CD14-positive monocyte (primary cell): ENCODE data around the gene MESD. TPM values are rescaled to one million over a fixed set of nuclear protein-coding genes. Genes with fewer than 3 reads are reported as not detected.

ENCODE experiments used
- DNase-seq, 3 donors: peaks; one replicate each; pipeline ENCODE4 v3.0.0-alpha.2; 2011 to 2022
- H2AFZ ChIP-seq: 2 replicates; pipeline ENCODE4 v1.6.0; 2012; ENCODE audit warnings: mild to moderate bottlenecking, low read depth, low read length, inconsistent platforms; ENCODE audit not compliant: insufficient read depth, poor library complexity, severe bottlenecking
- H3K27ac ChIP-seq, 2 donors: 1 replicate in 1 of 2; 2 replicates in 1 of 2; pipeline ENCODE4 v1.5.1; 2012 to 2013; ENCODE audit warnings: low read length in 2 of 2, control low read depth in 1 of 2, inconsistent platforms in 1 of 2, low read depth in 1 of 2, mild to moderate bottlenecking in 1 of 2
- H3K27me3 ChIP-seq, 2 donors: one replicate each; pipeline versions ENCODE4 v1.6.0 to v1.6.1; 2011 to 2013; ENCODE audit warnings: low read length in 2 of 2; ENCODE audit not compliant: control insufficient read depth in 2 of 2, insufficient read depth in 2 of 2
- H3K36me3 ChIP-seq, 2 donors: replicated peaks in 1 of 2; 1 replicate in 1 of 2; 2 replicates in 1 of 2; pipeline versions ENCODE4 v1.5.1 to v1.6.1; 2012 to 2013; ENCODE audit warnings: low read length in 2 of 2, control low read depth in 1 of 2, inconsistent platforms in 1 of 2, mild to moderate bottlenecking in 1 of 2; ENCODE audit not compliant: insufficient read depth in 2 of 2, control insufficient read depth in 1 of 2
- H3K4me1 ChIP-seq, 2 donors: 1 replicate in 1 of 2; 2 replicates in 1 of 2; pipeline versions ENCODE4 v1.5.1 to v1.6.1; 2012 to 2013; ENCODE audit warnings: low read length in 2 of 2, control low read depth in 1 of 2, inconsistent platforms in 1 of 2, mild to moderate bottlenecking in 1 of 2, moderate library complexity in 1 of 2; ENCODE audit not compliant: insufficient read depth in 2 of 2, control insufficient read depth in 1 of 2
- H3K4me2 ChIP-seq: replicated peaks from 2 replicates; pipeline ENCODE3; 2012; ENCODE audit warnings: low read length, moderate library complexity, mild to moderate bottlenecking; ENCODE audit not compliant: poor library complexity, severe bottlenecking; ENCODE audit errors: extremely low read depth
- H3K4me3 ChIP-seq, 3 experiments: fragments of 200-600 bp in 1 of 3; sonication (generic) in 1 of 3; replicated peaks in 1 of 3; 1 replicate in 2 of 3; 2 replicates in 1 of 3; pipeline ENCODE4 v1.5.1; 2011 to 2013; ENCODE audit warnings: low read length in 3 of 3, mild to moderate bottlenecking in 3 of 3, control low read depth in 2 of 3, low read depth in 2 of 3, inconsistent platforms in 1 of 3, moderate library complexity in 1 of 3
- H3K79me2 ChIP-seq: 2 replicates; pipeline ENCODE4 v1.6.0; 2012; ENCODE audit warnings: mild to moderate bottlenecking, control low read depth, inconsistent platforms, low read length, moderate library complexity; ENCODE audit not compliant: insufficient read depth
- H3K9ac ChIP-seq: 2 replicates; pipeline ENCODE4 v1.6.0; 2017; ENCODE audit warnings: low read length, mild to moderate bottlenecking; ENCODE audit not compliant: insufficient read depth, poor library complexity, severe bottlenecking
- H3K9me3 ChIP-seq, 2 donors: replicated peaks in 1 of 2; 1 replicate in 1 of 2; 2 replicates in 1 of 2; pipeline versions ENCODE4 v1.5.1 to v1.6.1; 2012 to 2013; ENCODE audit warnings: low read length in 2 of 2, control low read depth in 1 of 2; ENCODE audit not compliant: control insufficient read depth in 1 of 2, insufficient read depth in 1 of 2
- H4K20me1 ChIP-seq: 2 replicates; pipeline ENCODE4 v1.6.0; 2012; ENCODE audit warnings: mild to moderate bottlenecking, low read length, control low read depth, moderate library complexity; ENCODE audit not compliant: insufficient read depth
- H3K27ac Mint-ChIP-seq, 7 donors: one replicate each; pipeline ENCODE4 v1.8.0; 2020; ENCODE audit warnings: mild to moderate bottlenecking in 7 of 7, mixed read lengths in 7 of 7, moderate library complexity in 6 of 7, inconsistent platforms in 2 of 7
- H3K27me3 Mint-ChIP-seq, 3 donors: one replicate each; pipeline ENCODE4 v1.8.0; 2021 to 2022; ENCODE audit warnings: low read depth in 3 of 3, mild to moderate bottlenecking in 3 of 3, mixed read lengths in 3 of 3, moderate library complexity in 3 of 3, inconsistent platforms in 1 of 3
- H3K36me3 Mint-ChIP-seq, 2 donors: one replicate each; pipeline ENCODE4 v1.8.0; 2020; ENCODE audit warnings: mixed read lengths in 2 of 2, inconsistent platforms in 1 of 2, mild to moderate bottlenecking in 1 of 2
- H3K4me1 Mint-ChIP-seq: one replicate; pipeline ENCODE4 v1.8.0; 2020; ENCODE audit warnings: mild to moderate bottlenecking, mixed read lengths
- H3K4me3 Mint-ChIP-seq, 2 donors: one replicate each; pipeline ENCODE4 v1.8.0; 2020; ENCODE audit warnings: mild to moderate bottlenecking in 2 of 2, mixed read lengths in 2 of 2, moderate library complexity in 1 of 2
- H3K9me3 Mint-ChIP-seq, 7 donors: one replicate each; pipeline ENCODE4 v1.8.0; 2020 to 2022; ENCODE audit warnings: mixed read lengths in 7 of 7, mild to moderate bottlenecking in 6 of 7, moderate library complexity in 6 of 7, inconsistent platforms in 2 of 7
- WGBS: methylation state at CpG from one replicate; pipeline ENCODE4 v1.1.5; 2013; ENCODE audit warnings: missing lambda C conversion rate; ENCODE audit not compliant: insufficient coverage; 5-methylcytosine and 5-hydroxymethylcytosine counted together
- intact Hi-C, 2 donors: fragments of 100-400 bp; cut with micrococcal nuclease; formaldehyde crosslinking; loops; one replicate each; pipeline versions ENCODE4 v1.15.0 to v1.15.1; 2023
- polyA plus RNA-seq, 3 donors: library from polyadenylated mRNA; depleted of rRNA in 1 of 3; unstranded in 2 of 3; stranded (reverse) in 1 of 3; fragments of 300-500 nt in 2 of 3; fragments of >200 nt in 1 of 3; fragmentation: Illumina TruSeq in 2 of 3; gene quantifications; 1 replicate in 2 of 3; 2 replicates in 1 of 3; pipeline ENCODE4 v1.2.3, GENCODE V29; 2012 to 2021
- TF ChIP-seq, protein P1 (sequence below): fragments of 200-600 bp; IDR thresholded peaks from one replicate; pipeline ENCODE4 v1.8.0; 2022; ENCODE audit warnings: antibody characterized with exemption, mild to moderate bottlenecking

Gene MESD
- polyA plus RNA-seq, 3 donors, result 5.6 to 15.7 (median 13.1) TPM

DNA sequence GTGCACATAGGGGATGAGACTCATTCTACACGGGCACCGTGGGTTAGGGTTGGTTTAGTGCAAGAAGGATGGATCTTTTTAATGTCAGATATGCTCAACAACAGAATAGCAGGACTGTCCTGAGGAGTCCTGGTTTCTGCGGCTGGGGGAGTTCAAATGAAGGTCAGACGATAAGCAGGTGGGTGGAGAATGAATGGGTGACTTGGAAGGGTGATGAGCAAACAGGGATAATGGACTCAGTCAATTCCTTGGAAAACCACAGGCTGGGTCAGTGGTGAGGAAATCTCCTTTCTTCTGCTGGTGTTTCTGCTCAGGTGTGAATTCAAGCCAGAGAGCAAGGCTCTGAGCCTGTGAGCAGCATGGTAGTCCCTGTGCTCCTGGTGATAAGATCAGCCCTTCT is 59.9 kb downstream of the MESD start:
- Histone ChIP-seq H3K36me3 (no peaks in the 10 kb centered on the region), H3K4me3 (no peak overlapping the region), H3K27ac (no peak overlapping the region), H3K79me2 (no peaks in the 10 kb centered on the region), H3K9ac (no peak overlapping the region), H2AFZ (no peak overlapping the region), H4K20me1 (no peaks in the 10 kb centered on the region), H3K4me2 (no peak overlapping the region), H3K9me3 (no peaks in the 10 kb centered on the region), H3K4me1 (no peaks in the 10 kb centered on the region), H3K27me3 (no peaks in the 10 kb centered on the region)
- peaks cover 0 to 4% (median 1%) of the 10 kb centered on the region in 3 donors for H3K27me3 Mint-ChIP-seq
- intact Hi-C loops, result no loop called here
- WGBS, result 97% methylated on average over 4 of the region's 4 CpGs
- no peaks in the 10 kb centered on the region for H3K36me3 Mint-ChIP-seq
- peaks cover 0 to 3% (median 0%) of the 10 kb centered on the region in 7 donors for H3K9me3 Mint-ChIP-seq
- H3K4me1 Mint-ChIP-seq, result peaks cover 5% of the 10 kb centered on the region
- DNase-seq, result no peak
- TF ChIP-seq, protein P1, sequence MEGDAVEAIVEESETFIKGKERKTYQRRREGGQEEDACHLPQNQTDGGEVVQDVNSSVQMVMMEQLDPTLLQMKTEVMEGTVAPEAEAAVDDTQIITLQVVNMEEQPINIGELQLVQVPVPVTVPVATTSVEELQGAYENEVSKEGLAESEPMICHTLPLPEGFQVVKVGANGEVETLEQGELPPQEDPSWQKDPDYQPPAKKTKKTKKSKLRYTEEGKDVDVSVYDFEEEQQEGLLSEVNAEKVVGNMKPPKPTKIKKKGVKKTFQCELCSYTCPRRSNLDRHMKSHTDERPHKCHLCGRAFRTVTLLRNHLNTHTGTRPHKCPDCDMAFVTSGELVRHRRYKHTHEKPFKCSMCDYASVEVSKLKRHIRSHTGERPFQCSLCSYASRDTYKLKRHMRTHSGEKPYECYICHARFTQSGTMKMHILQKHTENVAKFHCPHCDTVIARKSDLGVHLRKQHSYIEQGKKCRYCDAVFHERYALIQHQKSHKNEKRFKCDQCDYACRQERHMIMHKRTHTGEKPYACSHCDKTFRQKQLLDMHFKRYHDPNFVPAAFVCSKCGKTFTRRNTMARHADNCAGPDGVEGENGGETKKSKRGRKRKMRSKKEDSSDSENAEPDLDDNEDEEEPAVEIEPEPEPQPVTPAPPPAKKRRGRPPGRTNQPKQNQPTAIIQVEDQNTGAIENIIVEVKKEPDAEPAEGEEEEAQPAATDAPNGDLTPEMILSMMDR, result no peak
- H3K27ac Mint-ChIP-seq, result no peak overlapping the region
- no peak overlapping the region for H3K4me3 Mint-ChIP-seq

GRCh38 chr15:80929225-80929624 is 60.4 kb downstream of the MESD start:
- no peak for DNase-seq
- Mint-ChIP-seq H3K9me3 (peaks cover 0 to 3% (median 0%) of the 10 kb centered on the region in 7 donors), H3K27me3 (peaks cover 0 to 2% (median 1%) of the 10 kb centered on the region in 3 donors), H3K4me3 (no peak overlapping the region), H3K27ac (no peak overlapping the region), H3K36me3 (no peaks in the 10 kb centered on the region), H3K4me1 (peaks cover 5% of the 10 kb centered on the region)
- 96% methylated on average over 3 of the region's 4 CpGs for WGBS
- no peak overlapping the region for H3K27ac ChIP-seq
- TF ChIP-seq, protein P1, result no peak
- H3K79me2 ChIP-seq, result no peaks in the 10 kb centered on the region
- H3K27me3 ChIP-seq, result no peaks in the 10 kb centered on the region
- H3K9ac ChIP-seq, result no peak overlapping the region
- H3K4me2 ChIP-seq, result no peak overlapping the region
- no peaks in the 10 kb centered on the region for H3K9me3 ChIP-seq
- intact Hi-C loops, result no loop called here
- no peak overlapping the region for H3K4me3 ChIP-seq
- no peaks in the 10 kb centered on the region for H4K20me1 ChIP-seq
- no peak overlapping the region for H2AFZ ChIP-seq
- no peaks in the 10 kb centered on the region for H3K36me3 ChIP-seq
- H3K4me1 ChIP-seq, result no peaks in the 10 kb centered on the region
